ENCODE results near the gene ZNF219.

ZNF219 gene

GRCh38 chr14:21096978-21097635, 1.3 kb downstream of the ZNF219 start:
- peak overlapping the region; percentile 72 for H3K4me3 ChIP-seq (ENCODE audit: low read length)
- no peak for DNase-seq (ENCODE audit: low read depth)
- no peak for TF ChIP-seq CTCF (IDR thresholded peaks at IDR 0.05; ENCODE audit: insufficient read depth, low read depth, low read length, missing control alignments)

GRCh38 chr14:21096438-21096837, 2.0 kb downstream of the ZNF219 start:
- peak overlapping the region; percentile 72 for H3K4me3 ChIP-seq (ENCODE audit: low read length)
- DNase-seq (ENCODE audit: low read depth) = no peak
- no peak for TF ChIP-seq CTCF (IDR thresholded peaks at IDR 0.05; ENCODE audit: insufficient read depth, low read depth, low read length, missing control alignments)

- no peak for DNase-seq (ENCODE audit: low read depth)
- H3K4me3 ChIP-seq (ENCODE audit: low read length) = no peak overlapping the region
- TF ChIP-seq CTCF (IDR thresholded peaks at IDR 0.05; ENCODE audit: insufficient read depth, low read depth, low read length, missing control alignments) = no peak
Measured at GRCh38 chr14:21095430-21096205, 2.8 kb downstream of the ZNF219 start.

GRCh38 chr14:21093769-21094681, 4.4 kb downstream of the ZNF219 start:
- no peak overlapping the region for H3K4me3 ChIP-seq (ENCODE audit: low read length)
- DNase-seq (ENCODE audit: low read depth) = no peak

GRCh38 chr14:21093018-21093417, 5.4 kb downstream of the ZNF219 start:
- H3K4me3 ChIP-seq (ENCODE audit: low read length) = no peak overlapping the region
- DNase-seq (ENCODE audit: low read depth) = no peak
- no peak for TF ChIP-seq CTCF (IDR thresholded peaks at IDR 0.05; ENCODE audit: insufficient read depth, low read depth, low read length, missing control alignments)

More at GRCh38 chr14:21093769-21094681, 4.4 kb downstream of the ZNF219 start:
- no peak for TF ChIP-seq CTCF (IDR thresholded peaks at IDR 0.05; ENCODE audit: insufficient read depth, low read depth, low read length, missing control alignments)

GRCh38 chr14:21092273-21093011, 6.0 kb downstream of the ZNF219 start:
- DNase-seq (ENCODE audit: low read depth) = peak; percentile 78
- TF ChIP-seq CTCF (IDR thresholded peaks at IDR 0.05; ENCODE audit: insufficient read depth, low read depth, low read length, missing control alignments) = peak; percentile 98
- no peak overlapping the region for H3K4me3 ChIP-seq (ENCODE audit: low read length)
